K562 (cell line): ENCODE measurements around the gene COL4A2. TPM values are rescaled to one million over a fixed set of nuclear protein-coding genes. Genes with fewer than 3 reads are reported as not detected.

Experiments used
- ATAC-seq: fragments of 200-7000 bp; cut with Tn5 transposase; 3 replicates; pipeline ENCODE4 v1.9.1; 2020; ENCODE audit warnings: moderate library complexity
- BruUV-seq: library from RNA; stranded (reverse); fragments of 400-500 nt; replicated peaks from 2 replicates; lab custom pipeline; 2021; lab: Mats Ljungman, UMichigan
- CTCF ChIA-PET: fragments of 300-600 bp; formaldehyde crosslinking; extraction: SDS; loops from one replicate; lab custom pipeline; 2021; ENCODE audit warnings: low intra/inter-chr PET ratio; lab: Yijun Ruan, JAX
- POLR2A ChIA-PET: fragments of 300-600, 350-650 bp; sonication (Branson Sonifier 250); formaldehyde crosslinking; extraction: SDS; loops from one replicate; lab custom pipeline; 2021; ENCODE audit warnings: antibody characterized with exemption, inconsistent platforms; lab: Yijun Ruan, JAX
- DNase-seq, 4 experiments: peaks; one replicate each; pipeline versions ENCODE4 v3.0.0 to v3.0.0-alpha.2; 2011 to 2018; ENCODE audit warnings: low spot score in 3 of 4, mixed read lengths in 3 of 4; ENCODE audit errors: extremely low read depth in 1 of 4
- FAIRE-seq: peaks from 2 replicates; lab custom pipeline; 2011; peaks lifted over from hg19 to GRCh38; lab: Jason Lieb, UNC
- H2AFZ ChIP-seq: 2 replicates; pipeline ENCODE4 v1.6.0; 2011; ENCODE audit warnings: low read depth, low read length, control low read depth, inconsistent platforms
- H3K27ac ChIP-seq: fragments of 200-600 bp; 3 replicates; pipeline ENCODE4 v1.8.0; 2011; ENCODE audit warnings: low read depth, mild to moderate bottlenecking, control low read depth, inconsistent platforms, low read length, moderate library complexity, mixed read lengths; ENCODE audit errors: extremely low read depth
- H3K27me3 ChIP-seq, 2 experiments: fragments of 300-600 bp in 1 of 2; 2 replicates in 1 of 2; 3 replicates in 1 of 2; pipeline versions ENCODE4 v1.6.0 to v1.8.0; 2011; ENCODE audit warnings: inconsistent platforms in 2 of 2, low read length in 2 of 2, mild to moderate bottlenecking in 1 of 2, mixed read lengths in 1 of 2, moderate library complexity in 1 of 2; ENCODE audit not compliant: control insufficient read depth in 2 of 2, insufficient read depth in 2 of 2
- H3K36me3 ChIP-seq: fragments of 300-600 bp; 3 replicates; pipeline ENCODE4 v1.8.0; 2011; ENCODE audit warnings: mild to moderate bottlenecking, low read length, inconsistent platforms; ENCODE audit not compliant: control insufficient read depth, insufficient read depth
- H3K4me1 ChIP-seq, 2 experiments: fragments of 200-600 bp in 1 of 2; replicated peaks in 1 of 2; 2 replicates in 1 of 2; 3 replicates in 1 of 2; pipeline versions ENCODE4 v1.5.1 to v1.8.0; 2011; ENCODE audit warnings: inconsistent platforms in 2 of 2, low read length in 2 of 2, mild to moderate bottlenecking in 1 of 2, mixed read lengths in 1 of 2, moderate library complexity in 1 of 2; ENCODE audit not compliant: control insufficient read depth in 2 of 2, insufficient read depth in 2 of 2
- H3K4me2 ChIP-seq: 2 replicates; pipeline ENCODE4 v1.6.1; 2011; ENCODE audit warnings: low read length, control low read depth, inconsistent platforms, mixed read lengths; ENCODE audit not compliant: insufficient read depth
- H3K4me3 ChIP-seq: fragments of 200-600 bp; sonication (generic), shearing (Covaris generic); 2 replicates; pipeline ENCODE4 v1.5.1; 2016; ENCODE audit warnings: control low read depth, inconsistent platforms
- H3K79me2 ChIP-seq: fragments of 200-600 bp; 3 replicates; pipeline ENCODE4 v1.8.0; 2011; ENCODE audit warnings: low read length, inconsistent platforms; ENCODE audit not compliant: control insufficient read depth, insufficient read depth
- H3K9ac ChIP-seq, 2 experiments: 2 replicates each; pipeline versions ENCODE4 v1.6.0 to v1.6.1; 2011; ENCODE audit warnings: low read depth in 2 of 2, low read length in 2 of 2, control low read depth in 1 of 2, inconsistent platforms in 1 of 2, mild to moderate bottlenecking in 1 of 2, mixed read lengths in 1 of 2; ENCODE audit not compliant: insufficient read depth in 1 of 2
- H3K9me1 ChIP-seq: one replicate; pipeline ENCODE4 v1.6.0; 2011; ENCODE audit warnings: inconsistent platforms, mild to moderate bottlenecking, low read length, moderate library complexity; ENCODE audit not compliant: control insufficient read depth, insufficient read depth
- H3K9me3 ChIP-seq: replicated peaks from 2 replicates; pipeline ENCODE4 v1.5.1; 2011; ENCODE audit warnings: low read depth, low read length, inconsistent platforms; ENCODE audit not compliant: control insufficient read depth, insufficient read depth
- H4K20me1 ChIP-seq: replicated peaks from 2 replicates; pipeline ENCODE4 v1.6.1; 2011; ENCODE audit warnings: low read length, inconsistent platforms, mixed read lengths; ENCODE audit not compliant: control insufficient read depth, insufficient read depth
- CREB1 ChIP-seq, 2 experiments: sonication (generic) in 1 of 2; formaldehyde crosslinking in 1 of 2; IDR thresholded peaks; 2 replicates each; pipeline versions ENCODE4 v1.6.1 to v1.8.0; 2012 to 2022; ENCODE audit warnings: inconsistent platforms in 1 of 2, mild to moderate bottlenecking in 1 of 2, missing genetic modification reagents in 1 of 2, moderate library complexity in 1 of 2
- DNMT1 ChIP-seq: fragments of 450-650 bp; IDR thresholded peaks from 2 replicates; pipeline ENCODE4 v1.6.1; 2016; ENCODE audit warnings: antibody characterized with exemption, mild to moderate bottlenecking
- HOXB6 ChIP-seq: fragments of 250-450 bp; sonication (Bioruptor Pico); IDR thresholded peaks from 2 replicates; pipeline ENCODE4 v1.5.1; 2022; ENCODE audit warnings: mild to moderate bottlenecking, borderline replicate concordance
- RNF219 ChIP-seq: fragments of 250-450 bp; sonication (Bioruptor Pico); IDR thresholded peaks from 2 replicates; pipeline ENCODE4 v1.5.0; 2022; ENCODE audit warnings: mild to moderate bottlenecking
- ZFP91 ChIP-seq: sonication (generic); formaldehyde crosslinking; IDR thresholded peaks from 2 replicates; pipeline ENCODE4 v1.8.0; 2022; ENCODE audit warnings: mild to moderate bottlenecking, missing genetic modification reagents
- ZNF695 ChIP-seq: fragments of 450-650 bp; formaldehyde crosslinking; IDR thresholded peaks from 2 replicates; pipeline ENCODE4 v1.4.0; 2020; ENCODE audit warnings: mild to moderate bottlenecking, moderate library complexity
- WGBS: fragments of 100-300 bp; shearing (Covaris generic); methylation state at CpG from one replicate; pipeline ENCODE4 v1.1.6; 2016; ENCODE audit warnings: low coverage, mixed read lengths; ENCODE audit not compliant: insufficient coverage; ENCODE audit errors: missing lambda C conversion rate; 5-methylcytosine and 5-hydroxymethylcytosine counted together
- in situ Hi-C: fragments of 300-500 bp; cut with MboI; formaldehyde crosslinking; loops from 4 replicates; pipeline ENCODE4 v1.15.0; 2018; ENCODE audit warnings: inconsistent platforms, mixed read lengths
- intact Hi-C: fragments of 100-400 bp; cut with micrococcal nuclease; formaldehyde crosslinking; loops from 2 replicates; pipeline ENCODE4 v1.14.2; 2022
- polyA plus RNA-seq, 8 experiments: library from polyadenylated mRNA; depleted of rRNA in 4 of 8; stranded (reverse) in 5 of 8; unstranded in 3 of 8; fragments of >200 nt; fragmentation: Nextera tagmentation in 2 of 8; fragmentation: Illumina TruSeq in 1 of 8; extraction: Ambion mirVana in 2 of 8; extraction: Trizol in 1 of 8; gene quantifications; 2 replicates each; pipeline versions ENCODE4 v1.2.1 to v1.2.3, GENCODE V29; 2011 to 2014; ENCODE audit warnings: inconsistent platforms in 1 of 8, missing spikeins in 1 of 8
- total RNA-seq, 7 experiments: library from RNA; depleted of rRNA in 6 of 7; stranded (reverse); fragments of >200 nt in 6 of 7; fragmentation: Illumina TruSeq in 2 of 7; extraction: Trizol in 2 of 7; gene quantifications; 2 replicates each; pipeline versions ENCODE4 v1.2.1 to v1.2.3, GENCODE V29; 2011 to 2021; ENCODE audit warnings: low replicate concordance in 1 of 7

COL4A2 gene
- total and polyA plus RNA-seq, 9 of the 15 experiments (the other 6 are each of a cell fraction or from before 2014, with no cell fraction given) = 0.13 to 15.2 (median 8.1) TPM

- H3K27ac ChIP-seq = no peak overlapping the region
- H4K20me1 ChIP-seq = no peaks in the 10 kb centered on the region
- ChIA-PET POLR2A (no interaction called here), CTCF (no interaction called here)
- H3K9me3 ChIP-seq = no peaks in the 10 kb centered on the region
- ATAC-seq (no peak), DNase-seq (no peak), FAIRE-seq (no peak)
- no peaks in the 10 kb centered on the region for H3K4me1 ChIP-seq
- H3K36me3 ChIP-seq = no peaks in the 10 kb centered on the region
- H3K9me1 ChIP-seq = no peaks in the 10 kb centered on the region
- BruUV-seq = no TSS peak
- H2AFZ ChIP-seq = no peak overlapping the region
- peaks cover 0 to 16% of the 10 kb centered on the region in 2 experiments; a peak in 2 of 5 replicates for H3K27me3 ChIP-seq
- H3K4me2 ChIP-seq = no peak overlapping the region
- no peaks in the 10 kb centered on the region for H3K79me2 ChIP-seq
- TF ChIP-seq HOXB6 (CRISPR knock-in tag) = no peak
- TF ChIP-seq DNMT1 = no peak
- no peak for TF ChIP-seq ZFP91 (CRISPR knock-in tag)
- TF ChIP-seq RNF219 (CRISPR knock-in tag) = no peak
- TF ChIP-seq ZNF695 (CRISPR knock-in tag) = no peak
- no peak for TF ChIP-seq CREB1 (IDR thresholded peaks at IDR 0.05)
- no peak for TF ChIP-seq CREB1 (CRISPR knock-in tag; IDR thresholded peaks at IDR 0.05)
- no peak overlapping the region for H3K4me3 ChIP-seq
- H3K9ac ChIP-seq = no peak overlapping the region
- intact Hi-C loops (no loop called here), in situ Hi-C loops (no loop called here)
- 0% methylated on average over 6 of the region's 6 CpGs for WGBS
Measured at GRCh38 chr13:110351636-110352420, 44.7 kb downstream of the COL4A2 start.
